GM18520 (cell line): Measurements from ENCODE around the gene SERPINB10.

Experiments
- ATAC-seq: cut with Tn5 transposase; IDR thresholded peaks from one replicate; pipeline ENCODE4 v1.9.1; 2021; ENCODE audit not compliant: unreplicated experiment

SERPINB10 gene

DNA sequence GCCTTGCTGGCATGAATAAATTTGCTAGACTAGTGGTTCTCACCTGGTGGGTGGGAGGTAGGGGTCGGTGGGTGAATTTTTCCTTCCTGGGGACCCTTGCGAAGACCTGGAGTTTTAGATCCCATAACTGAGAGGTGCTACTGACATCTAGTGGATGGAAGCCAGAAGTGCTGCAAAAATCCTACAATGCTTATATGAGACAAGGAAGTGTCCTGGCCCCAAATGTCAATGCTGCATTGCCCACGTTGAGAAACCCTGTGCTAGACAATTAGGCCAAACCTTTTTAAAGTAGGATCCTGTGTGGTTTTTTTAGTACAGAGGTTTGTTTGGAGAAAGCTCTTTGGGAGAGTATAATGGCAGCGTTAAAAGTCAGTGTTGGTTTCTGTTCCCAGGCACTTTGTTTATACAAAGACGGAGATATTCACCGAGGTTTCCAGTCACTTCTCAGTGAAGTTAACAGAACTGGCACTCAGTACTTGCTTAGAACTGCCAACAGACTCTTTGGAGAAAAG lies 71.7 kb downstream of the SERPINB10 start:
- ATAC-seq, result no peak

DNA sequence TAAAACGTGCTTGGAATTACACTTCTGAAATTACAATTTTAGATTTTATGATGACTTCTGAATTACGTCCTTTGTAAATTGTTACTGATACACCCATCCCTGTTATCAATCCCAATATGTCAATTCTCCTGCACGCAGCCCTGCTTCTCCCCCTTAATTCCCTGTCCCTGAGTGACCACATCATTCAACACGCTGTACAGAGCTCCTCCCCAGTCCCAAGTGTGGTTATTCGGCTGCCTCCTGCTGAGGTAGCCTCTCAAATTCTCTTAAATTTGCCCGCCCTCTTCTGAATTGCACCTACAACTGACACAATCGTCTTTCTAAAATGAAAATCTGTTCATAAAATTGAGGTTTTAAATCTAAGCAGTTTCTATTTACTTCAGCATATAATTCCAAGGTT lies 72.3 kb downstream of the SERPINB10 start:
- ATAC-seq, result no peak

DNA sequence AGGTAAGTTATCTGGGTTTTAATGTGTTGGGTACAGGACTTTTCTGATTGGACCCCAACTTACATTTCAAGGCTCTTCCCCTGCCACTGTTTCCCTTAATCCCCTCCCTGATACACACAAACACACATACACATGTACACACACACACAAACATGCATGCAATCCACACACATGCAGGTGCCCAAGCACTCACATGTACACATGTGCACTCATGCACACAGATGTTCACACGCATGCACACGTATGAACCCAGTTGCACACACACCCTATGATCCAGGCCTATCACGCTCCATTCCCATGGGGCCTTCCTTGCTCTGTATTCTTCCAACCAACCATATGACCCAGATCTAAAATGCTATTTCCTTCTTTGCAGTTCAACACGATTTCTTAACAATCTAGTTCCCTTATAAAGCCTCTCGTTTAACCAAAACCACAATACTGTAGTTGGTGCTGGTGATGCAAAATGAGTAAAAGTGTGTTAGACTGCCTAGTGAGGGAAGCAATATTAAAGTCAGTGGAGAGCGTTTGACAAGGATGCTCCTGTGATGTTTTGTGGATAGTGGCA lies 73.2 kb downstream of the SERPINB10 start:
- ATAC-seq, result no peak

DNA sequence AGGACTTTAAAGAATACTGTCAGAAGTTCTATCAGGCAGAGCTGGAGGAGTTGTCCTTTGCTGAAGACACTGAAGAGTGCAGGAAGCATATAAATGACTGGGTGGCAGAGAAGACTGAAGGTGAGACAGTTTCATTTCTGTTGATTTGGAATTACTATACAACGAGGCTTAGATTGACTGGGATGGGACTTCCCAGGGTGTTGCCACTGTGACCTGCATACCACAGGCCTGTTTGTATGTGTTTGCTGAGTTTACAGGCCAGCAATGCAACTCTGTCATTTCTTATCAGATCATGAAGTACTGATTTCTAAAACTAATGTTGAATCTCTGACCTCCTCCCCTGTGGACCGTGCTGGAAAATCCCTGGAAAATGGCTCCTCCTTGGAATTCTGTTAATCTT lies 74.0 kb downstream of the SERPINB10 start:
- ATAC-seq, result no peak

- ATAC-seq, result no peak
Observed at GRCh38 chr18:63982361-63982760, 74.6 kb downstream of the SERPINB10 start.
